Colon (tissue), 2 donors: Measurements from ENCODE around the gene MRPL41.
"Not testable (repeated sequence)": the region's sequence is repeated elsewhere in the genome, so short reads cannot be mapped to it uniquely, and the experiment has no call there.

Experiments used
- FAIRE-seq: peaks from 2 replicates; lab custom pipeline; 2012; peaks lifted over from hg19 to GRCh38; lab: Jason Lieb, UNC
- donor health status: control.
- donor health status: control.

Gene MRPL41

GRCh38 chr9:137522746-137523455 lies 28.8 kb upstream of the MRPL41 start:
- FAIRE-seq, result no peak

DNA sequence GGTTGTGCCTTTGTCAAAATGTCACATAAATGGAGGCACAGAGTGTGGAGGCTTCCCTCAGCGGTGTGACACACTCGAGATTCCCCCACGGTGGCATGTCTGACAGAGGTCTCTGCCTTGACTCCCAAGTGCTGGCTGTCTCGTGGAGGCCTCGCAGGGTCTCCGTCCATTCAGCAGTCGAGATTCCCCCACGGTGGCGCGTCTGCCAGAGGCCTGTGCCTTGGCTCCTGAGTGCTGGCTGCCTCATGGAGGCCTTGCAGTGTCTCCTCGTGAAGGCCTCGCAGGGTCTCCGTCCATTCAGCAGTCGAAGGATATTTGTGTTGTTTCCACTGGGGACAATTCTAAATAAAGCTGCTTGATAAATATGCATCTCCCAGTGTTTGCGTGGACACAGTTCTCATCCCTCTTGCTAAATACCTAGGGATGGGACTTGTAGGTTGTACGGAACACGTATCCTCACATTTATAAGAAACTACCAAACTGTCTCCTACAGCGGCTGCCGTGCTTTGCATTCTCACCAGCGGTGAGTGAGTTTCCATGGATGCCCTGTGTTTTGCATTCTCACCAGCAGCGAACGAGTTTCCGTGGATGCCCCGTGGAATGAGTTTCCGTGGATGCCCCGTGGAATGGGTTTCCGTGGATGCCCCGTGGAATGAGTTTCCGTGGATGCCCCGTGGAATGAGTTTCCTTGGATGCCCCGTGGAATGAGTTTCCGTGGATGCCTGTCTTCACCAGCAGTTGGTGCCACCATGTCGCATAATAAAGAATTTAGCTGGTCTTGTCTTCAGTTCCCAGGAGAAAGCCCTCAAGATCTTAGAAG lies 27.3 kb upstream of the MRPL41 start:
- no peak for FAIRE-seq

DNA sequence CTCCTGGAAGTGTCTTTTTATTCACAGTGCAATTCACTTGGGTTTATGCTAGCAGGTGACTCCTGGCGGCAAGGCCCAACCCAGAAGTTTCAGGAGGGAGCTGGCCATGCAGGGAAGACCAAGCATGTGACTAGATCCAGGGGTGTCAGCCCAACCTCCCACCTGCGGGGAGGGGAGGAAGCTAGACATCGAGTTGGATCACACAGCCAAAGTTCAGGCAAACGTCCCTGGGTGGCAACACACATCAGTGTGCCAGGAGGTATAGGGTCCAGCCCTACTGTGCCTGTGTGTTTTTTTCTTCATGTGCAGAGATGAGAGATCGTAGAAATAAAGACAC lies 26.7 kb upstream of the MRPL41 start:
- FAIRE-seq, result no peak

DNA sequence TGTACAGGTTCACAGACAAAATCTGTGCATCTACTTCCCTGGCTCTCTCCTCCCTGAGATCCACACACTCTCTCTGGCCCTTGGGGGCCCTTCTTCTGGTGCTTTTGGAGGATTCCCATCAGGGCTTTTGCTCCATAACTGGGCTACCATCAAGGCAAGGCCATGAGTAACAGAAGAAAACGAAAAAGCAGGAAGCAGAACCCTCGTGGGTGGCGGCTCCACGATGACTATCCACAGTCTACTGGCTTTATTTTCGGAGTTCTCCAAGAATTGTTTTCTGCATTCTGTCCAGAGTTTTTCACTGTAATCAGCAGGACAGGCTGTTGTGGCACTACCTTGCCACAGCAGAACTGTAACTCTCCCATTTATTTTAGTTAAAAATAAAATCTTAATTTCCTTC lies 21.3 kb upstream of the MRPL41 start:
- no peak for FAIRE-seq

DNA sequence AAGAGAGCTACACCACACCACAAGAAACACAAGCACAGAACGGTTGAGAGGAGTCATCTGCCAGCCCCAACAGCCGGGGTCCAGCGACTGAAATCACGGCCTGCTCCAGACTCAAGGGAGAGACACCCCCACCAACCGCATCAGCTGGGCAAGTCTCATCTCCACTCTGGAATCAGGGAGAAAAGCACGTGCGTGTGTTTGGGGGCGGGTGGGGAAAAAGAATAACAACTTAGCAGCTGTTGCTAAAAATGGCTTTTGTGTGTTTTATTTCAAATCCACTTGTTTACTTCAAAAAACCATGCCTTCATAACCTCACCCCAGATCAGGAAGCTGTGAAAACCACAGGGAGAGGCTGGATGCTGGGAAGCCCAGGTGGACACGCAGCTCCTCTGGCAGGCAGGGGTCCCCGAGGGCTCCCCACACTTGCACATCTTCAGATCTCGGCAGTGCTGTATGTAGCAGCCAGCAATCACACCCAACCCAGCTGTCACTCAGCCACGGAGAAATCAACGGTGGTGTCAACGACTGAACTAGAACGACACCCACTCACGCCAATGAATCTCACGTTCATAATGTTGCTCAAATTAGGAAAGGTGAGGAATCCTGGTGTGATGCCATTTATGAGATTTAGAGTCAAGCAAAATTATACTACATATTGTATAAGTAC lies 20.4 kb upstream of the MRPL41 start:
- no peak for FAIRE-seq

GRCh38 chr9:137532891-137533468 lies 18.7 kb upstream of the MRPL41 start:
- FAIRE-seq, result not testable (repeated sequence)

DNA sequence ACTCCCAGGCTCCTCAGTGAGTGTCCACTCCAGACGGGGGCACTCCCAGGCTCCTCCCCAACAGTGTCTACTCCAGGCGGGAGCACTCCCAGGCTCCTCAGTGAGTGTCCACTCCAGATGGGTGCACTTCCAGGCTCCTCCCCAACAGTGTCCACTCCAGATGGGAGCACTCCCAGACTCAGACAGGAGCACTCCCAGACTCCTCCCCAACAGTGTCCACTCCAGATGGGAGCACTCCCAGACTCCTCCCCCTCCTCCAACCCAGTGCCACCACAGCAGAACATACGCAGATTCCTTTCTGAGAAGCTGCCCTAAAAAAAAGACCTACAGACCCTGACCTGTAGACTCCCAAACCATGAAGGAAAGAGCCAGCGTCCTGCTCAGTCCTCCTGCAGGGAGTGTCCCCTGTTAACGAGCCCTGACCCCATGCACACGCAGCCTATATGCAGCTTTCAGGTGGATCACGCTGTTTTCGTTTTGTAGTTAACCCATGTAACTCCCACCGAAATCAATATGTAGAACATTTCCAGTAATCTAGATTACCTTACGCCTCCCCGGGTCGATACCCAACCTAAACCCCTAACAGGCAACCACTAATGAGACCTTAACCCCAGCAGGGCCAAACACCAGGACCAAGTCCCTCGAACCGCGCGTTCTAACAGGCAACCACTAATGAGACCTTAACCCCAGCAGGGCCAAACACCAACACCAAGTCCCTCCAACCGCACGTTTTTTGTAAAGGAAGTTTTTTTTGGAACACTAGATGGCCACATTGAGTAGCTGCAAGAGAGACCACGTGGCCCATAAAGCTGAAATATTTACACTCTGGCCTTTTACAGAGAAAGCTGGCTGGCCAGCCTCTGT lies 17.2 kb upstream of the MRPL41 start:
- FAIRE-seq, result no peak

DNA sequence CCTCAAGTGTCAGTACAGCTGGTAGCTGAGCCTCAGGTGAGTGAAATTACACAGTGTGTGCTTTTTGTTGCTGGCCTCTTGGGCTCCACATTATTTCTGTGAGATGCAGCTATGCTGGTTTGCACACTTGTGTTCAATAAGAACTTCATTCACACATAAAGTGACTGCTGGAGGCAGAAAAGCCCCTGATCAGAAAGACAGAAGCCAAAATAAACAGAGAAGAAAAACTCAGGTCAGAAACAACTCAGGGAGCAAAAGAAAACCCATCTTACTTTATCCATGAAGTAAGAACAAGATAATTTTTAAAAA lies 16.6 kb upstream of the MRPL41 start:
- FAIRE-seq, result no peak

- not testable (repeated sequence) for FAIRE-seq
Observed at GRCh38 chr9:137536594-137537131, 15.0 kb upstream of the MRPL41 start.

GRCh38 chr9:137538058-137538457 lies 13.6 kb upstream of the MRPL41 start:
- no peak for FAIRE-seq

DNA sequence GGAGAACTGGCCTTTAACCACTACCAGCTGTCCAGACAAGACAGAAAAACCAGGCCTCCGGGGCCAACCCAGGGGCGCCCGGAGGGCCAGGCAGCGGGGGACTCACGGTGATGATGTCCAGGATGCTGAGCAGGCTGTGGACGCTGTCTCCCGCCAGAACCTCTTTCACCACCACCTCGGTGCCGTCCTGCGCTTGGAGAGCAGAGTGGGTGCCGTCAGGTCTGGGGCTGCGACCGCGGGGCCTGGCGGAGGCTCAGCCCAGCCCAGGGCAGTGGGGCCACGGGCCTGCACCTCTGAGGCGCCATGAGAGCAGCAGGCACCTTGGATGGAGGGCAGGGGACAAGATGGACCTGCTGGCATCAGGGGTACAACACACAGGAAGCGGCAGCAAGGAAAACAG lies 11.1 kb upstream of the MRPL41 start:
- no peak for FAIRE-seq

DNA sequence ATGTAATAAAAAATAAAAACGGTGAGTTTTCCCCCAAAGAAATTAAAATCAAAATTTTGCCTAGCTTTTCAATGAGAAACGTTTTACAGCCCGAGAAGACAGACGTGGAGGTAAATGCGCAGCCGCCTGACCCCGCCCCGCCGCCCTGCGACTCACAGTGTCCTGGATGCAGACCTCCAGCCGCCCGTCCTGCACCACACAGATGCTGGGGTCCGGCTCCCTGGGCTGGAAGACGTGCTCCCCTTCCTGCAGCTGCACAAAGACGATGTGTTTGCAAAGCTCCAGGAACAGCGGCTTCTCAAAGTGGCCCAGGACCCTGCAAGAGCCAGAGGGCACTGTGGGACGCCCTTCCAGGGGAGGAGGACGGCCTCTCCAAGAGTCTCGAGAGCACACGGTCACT lies 9.2 kb upstream of the MRPL41 start:
- FAIRE-seq, result no peak

GRCh38 chr9:137543237-137543963 lies 8.3 kb upstream of the MRPL41 start:
- no peak for FAIRE-seq

DNA sequence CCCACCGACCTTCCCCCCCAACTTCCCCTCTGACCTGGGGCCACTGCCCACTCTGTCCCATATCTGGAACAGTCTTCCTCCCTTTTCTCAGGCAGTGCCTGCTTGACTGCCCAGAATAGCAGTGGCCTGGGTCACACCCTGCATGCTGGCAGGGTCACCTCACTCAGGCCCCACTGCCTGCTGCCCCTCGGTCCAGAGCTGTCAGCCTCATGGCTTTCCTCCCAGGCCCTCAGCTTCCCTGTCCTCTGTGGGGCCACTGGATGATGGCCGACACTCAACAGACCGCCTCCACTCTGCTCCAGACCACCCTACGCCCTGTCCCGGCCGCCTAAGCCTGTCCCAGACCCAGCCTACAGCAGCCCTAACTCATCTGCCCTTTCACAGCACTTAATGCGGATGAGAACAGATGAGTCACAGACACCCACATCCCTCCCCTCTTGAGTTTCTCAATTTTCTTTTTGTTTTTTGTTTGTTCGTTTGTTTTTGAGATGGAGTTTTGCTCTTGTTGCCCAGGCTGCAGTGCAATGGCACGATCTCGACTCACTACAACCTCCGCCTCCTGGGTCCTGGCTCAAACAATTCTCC lies 7.4 kb upstream of the MRPL41 start:
- no peak for FAIRE-seq

DNA sequence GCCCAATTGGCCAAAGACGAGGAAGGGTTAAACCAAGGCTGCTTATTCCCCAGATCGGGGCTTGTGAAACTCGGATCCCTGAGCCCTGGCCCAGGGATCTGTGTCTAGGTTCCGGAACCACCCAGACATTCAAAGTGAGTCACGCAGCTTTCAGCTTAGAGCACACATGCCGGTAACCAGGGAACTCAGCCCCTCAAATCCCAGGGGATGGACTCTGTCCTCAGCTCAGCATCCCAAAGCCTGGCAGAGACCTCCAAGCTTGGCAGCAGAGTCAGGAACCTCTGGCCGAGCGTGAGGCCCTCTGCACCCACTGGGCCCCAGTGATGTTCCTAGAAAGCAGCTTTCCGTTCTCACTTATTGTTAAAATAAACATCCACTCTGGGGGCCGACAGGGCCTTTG lies 6.6 kb upstream of the MRPL41 start:
- no peak for FAIRE-seq

- FAIRE-seq, result no peak
Observed at GRCh38 chr9:137547687-137548543, 3.8 kb upstream of the MRPL41 start.

DNA sequence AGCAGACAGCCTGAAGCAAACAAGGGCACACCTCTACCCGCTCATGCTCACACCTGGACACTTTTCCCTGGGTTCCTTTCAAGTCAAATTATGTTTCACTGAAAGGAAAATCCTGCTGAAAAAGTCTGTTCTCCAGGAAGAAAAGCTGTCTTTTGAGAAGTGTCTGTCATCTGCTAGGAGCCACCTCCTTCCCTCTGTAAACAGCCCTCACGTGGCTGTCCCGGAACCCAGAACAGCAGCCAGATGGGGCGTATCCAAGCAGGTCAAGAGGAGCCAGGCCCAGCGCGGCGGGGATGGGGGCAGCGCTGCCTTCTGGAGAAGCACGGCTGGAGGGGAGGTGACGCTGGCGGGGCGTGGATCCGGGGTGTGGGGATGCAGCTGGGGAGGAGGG lies 1.5 kb upstream of the MRPL41 start, which contains the start of gene PNPLA7:
PNPLA7 (minus strand) TSS at position 172 of the 391 bp plus-strand sequence. CDS start 205 bp downstream, outside the sequence.
- no peak for FAIRE-seq

GRCh38 chr9:137550958-137551263 lies 768 bp upstream of the MRPL41 start:
- not testable (repeated sequence) for FAIRE-seq

DNA sequence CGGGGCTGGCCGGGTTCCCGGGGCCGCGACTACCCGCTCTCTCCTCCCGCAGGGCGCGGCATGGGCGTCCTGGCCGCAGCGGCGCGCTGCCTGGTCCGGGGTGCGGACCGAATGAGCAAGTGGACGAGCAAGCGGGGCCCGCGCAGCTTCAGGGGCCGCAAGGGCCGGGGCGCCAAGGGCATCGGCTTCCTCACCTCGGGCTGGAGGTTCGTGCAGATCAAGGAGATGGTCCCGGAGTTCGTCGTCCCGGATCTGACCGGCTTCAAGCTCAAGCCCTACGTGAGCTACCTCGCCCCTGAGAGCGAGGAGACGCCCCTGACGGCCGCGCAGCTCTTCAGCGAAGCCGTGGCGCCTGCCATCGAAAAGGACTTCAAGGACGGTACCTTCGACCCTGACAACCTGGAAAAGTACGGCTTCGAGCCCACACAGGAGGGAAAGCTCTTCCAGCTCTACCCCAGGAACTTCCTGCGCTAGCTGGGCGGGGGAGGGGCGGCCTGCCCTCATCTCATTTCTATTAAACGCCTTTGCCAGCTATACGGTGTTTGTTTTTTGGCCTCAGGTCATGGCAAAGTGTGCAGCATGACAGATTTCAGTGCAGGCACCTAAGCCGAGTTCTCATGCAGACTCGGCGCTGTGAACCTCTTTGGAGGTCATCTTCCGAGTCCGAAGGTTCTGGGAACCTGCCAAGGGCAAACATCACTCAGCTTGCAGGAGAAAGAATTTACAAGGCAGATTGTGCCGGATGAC lies 516 bp downstream of the MRPL41 start:
- no peak for FAIRE-seq
